Stimulated activated memory B cell treated with anti-CD40 and anti-IgM and Interleukin-4, amounts not matched to agents 10 μg/mL and 1 μg/mL and 100 μg/mL, for 72 hours (primary cell): Measurements from ENCODE around the gene NYNRIN.
A peak's percentile ranks its signal among the peaks of the same experiment; 100 is the strongest.

Experiments
- ATAC-seq: fragments of 150-1000 bp; cut with Tn5 transposase; 2 replicates; pipeline ENCODE4 v1.10.0; 2021
- H3K27ac Mint-ChIP-seq: one replicate; pipeline ENCODE4 v1.8.0; 2022; ENCODE audit warnings: mild to moderate bottlenecking, mixed read lengths
- H3K27me3 Mint-ChIP-seq: one replicate; pipeline ENCODE4 v1.8.0; 2022; ENCODE audit warnings: mixed read lengths
- H3K36me3 Mint-ChIP-seq: one replicate; pipeline ENCODE4 v1.8.0; 2022; ENCODE audit warnings: mixed read lengths
- H3K4me1 Mint-ChIP-seq: one replicate; pipeline ENCODE4 v1.8.0; 2022; ENCODE audit warnings: mixed read lengths
- H3K4me3 Mint-ChIP-seq: one replicate; pipeline ENCODE4 v1.8.0; 2022; ENCODE audit warnings: mild to moderate bottlenecking, moderate library complexity, mixed read lengths
- H3K9me3 Mint-ChIP-seq: one replicate; pipeline ENCODE4 v1.8.0; 2022; ENCODE audit warnings: mixed read lengths

The NYNRIN gene

DNA sequence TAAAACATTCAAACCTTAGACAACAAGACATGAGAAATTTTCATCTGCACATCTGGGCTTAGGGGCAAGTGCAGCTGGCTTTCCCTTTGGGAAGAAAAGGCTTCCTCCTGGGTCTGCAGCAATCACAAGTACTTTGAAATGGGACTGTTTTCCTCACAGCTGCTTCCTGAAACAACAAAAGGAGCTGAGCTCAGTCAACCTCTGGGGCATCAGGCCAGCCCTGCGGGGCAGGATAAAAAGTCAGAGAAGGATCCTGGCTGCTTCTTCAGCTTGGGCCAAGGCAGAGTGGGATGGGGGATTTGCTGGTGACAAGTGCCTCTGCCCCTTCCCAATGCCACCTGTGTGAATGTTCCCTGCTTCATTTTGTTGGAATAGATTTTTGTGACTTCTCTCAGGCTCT is 59.9 kb downstream of the NYNRIN start:
- no peak overlapping the region for H3K27ac Mint-ChIP-seq
- H3K4me1 Mint-ChIP-seq, result peaks cover 8% of the 10 kb centered on the region
- peaks cover 25% of the 10 kb centered on the region for H3K36me3 Mint-ChIP-seq
- no peak overlapping the region for H3K4me3 Mint-ChIP-seq
- H3K27me3 Mint-ChIP-seq, result no peaks in the 10 kb centered on the region
- no peaks in the 10 kb centered on the region for H3K9me3 Mint-ChIP-seq
- no peak for ATAC-seq

GRCh38 chr14:24459331-24459730 is 60.5 kb downstream of the NYNRIN start:
- Mint-ChIP-seq H3K27ac (no peak overlapping the region), H3K27me3 (no peaks in the 10 kb centered on the region), H3K36me3 (peaks cover 19% of the 10 kb centered on the region), H3K4me3 (no peak overlapping the region), H3K9me3 (no peaks in the 10 kb centered on the region), H3K4me1 (peaks cover 14% of the 10 kb centered on the region)
- ATAC-seq, result no peak

DNA sequence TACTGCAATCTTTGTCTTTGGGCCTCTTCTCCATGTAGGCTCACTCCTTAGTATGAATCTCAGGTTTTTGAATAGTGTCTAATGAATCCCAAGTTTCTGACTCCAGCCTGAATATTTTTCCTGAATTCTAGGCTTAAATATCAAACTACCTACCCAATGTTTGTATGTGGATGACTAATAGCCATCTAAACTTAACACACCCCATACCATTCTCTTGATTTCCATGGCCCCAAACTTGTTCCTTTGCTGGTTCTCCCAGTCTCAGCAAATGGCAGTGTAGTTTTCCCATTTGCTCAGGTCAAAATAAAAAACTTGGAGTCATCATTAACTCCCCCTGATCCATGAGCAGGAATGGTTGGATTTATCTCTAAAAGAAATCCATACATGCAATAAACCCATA is 62.5 kb downstream of the NYNRIN start:
- no peak overlapping the region for H3K4me3 Mint-ChIP-seq

GRCh38 chr14:24463017-24463883 is 64.4 kb downstream of the NYNRIN start:
- peaks cover 19% of the 10 kb centered on the region for H3K4me1 Mint-ChIP-seq
- no peaks in the 10 kb centered on the region for H3K9me3 Mint-ChIP-seq
- no peak overlapping the region for H3K4me3 Mint-ChIP-seq
- peaks cover 34% of the 10 kb centered on the region for H3K36me3 Mint-ChIP-seq
- H3K27ac Mint-ChIP-seq, result no peak overlapping the region
- ATAC-seq, result peak; percentile 50
- no peaks in the 10 kb centered on the region for H3K27me3 Mint-ChIP-seq

More for the DNA sequence above, 62.5 kb downstream of the NYNRIN start:
- no peak for ATAC-seq
- H3K36me3 Mint-ChIP-seq, result peaks cover 20% of the 10 kb centered on the region
- no peak overlapping the region for H3K27ac Mint-ChIP-seq
- H3K4me1 Mint-ChIP-seq, result peaks cover 19% of the 10 kb centered on the region
- H3K27me3 Mint-ChIP-seq, result no peaks in the 10 kb centered on the region
- H3K9me3 Mint-ChIP-seq, result no peaks in the 10 kb centered on the region

- Mint-ChIP-seq H3K27ac (no peak overlapping the region), H3K36me3 (peaks cover 35% of the 10 kb centered on the region), H3K27me3 (no peaks in the 10 kb centered on the region), H3K9me3 (no peaks in the 10 kb centered on the region), H3K4me1 (peaks cover 19% of the 10 kb centered on the region), H3K4me3 (no peak overlapping the region)
- ATAC-seq, result no peak
Observed at GRCh38 chr14:24463884-24464785, 65.3 kb downstream of the NYNRIN start.

DNA sequence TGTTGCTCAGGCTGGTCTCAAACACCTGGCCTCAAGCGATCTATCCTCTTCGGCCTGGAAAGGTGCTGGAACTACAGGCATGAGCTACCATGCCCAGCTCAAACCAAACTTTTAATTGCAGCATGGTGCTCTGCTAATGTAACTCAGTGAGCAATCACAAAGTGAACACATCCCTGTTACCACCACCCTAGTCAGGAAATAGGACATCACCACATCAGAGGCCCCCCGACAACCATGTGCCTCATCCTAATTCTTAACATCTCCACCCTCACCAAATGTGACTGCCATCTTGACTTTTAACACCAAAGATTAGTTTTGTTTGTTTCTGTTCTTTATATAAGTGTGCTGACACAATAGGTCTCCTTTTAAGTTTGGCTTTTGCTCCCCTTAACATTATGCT is 66.6 kb downstream of the NYNRIN start:
- Mint-ChIP-seq H3K27me3 (no peaks in the 10 kb centered on the region), H3K36me3 (peaks cover 30% of the 10 kb centered on the region), H3K4me3 (no peak overlapping the region), H3K4me1 (peaks cover 19% of the 10 kb centered on the region), H3K9me3 (no peaks in the 10 kb centered on the region), H3K27ac (no peak overlapping the region)
- ATAC-seq, result no peak

GRCh38 chr14:24465805-24466204 is 67.0 kb downstream of the NYNRIN start:
- no peak for ATAC-seq
- Mint-ChIP-seq H3K27me3 (no peaks in the 10 kb centered on the region), H3K36me3 (peaks cover 30% of the 10 kb centered on the region), H3K4me1 (peaks cover 19% of the 10 kb centered on the region), H3K4me3 (no peak overlapping the region), H3K27ac (no peak overlapping the region), H3K9me3 (no peaks in the 10 kb centered on the region)
